Bronchial epithelial cell (primary cell): ENCODE results near the gene MDH2. TPM values are rescaled to one million over a fixed set of nuclear protein-coding genes. Genes with fewer than 3 reads are reported as not detected.

Experiments
- DNase-seq: peaks from one replicate; pipeline ENCODE4 v3.0.0-alpha.2; 2010; ENCODE audit warnings: low read depth
- FAIRE-seq: peaks from 2 replicates; lab custom pipeline; 2011; peaks lifted over from hg19 to GRCh38; lab: Jason Lieb, UNC
- H3K27me3 ChIP-seq: 2 replicates; pipeline ENCODE4 v1.5.1; 2011; ENCODE audit warnings: low read length; ENCODE audit not compliant: control insufficient read depth, insufficient read depth
- H3K36me3 ChIP-seq: 2 replicates; pipeline ENCODE4 v1.5.1; 2011; ENCODE audit warnings: low read length; ENCODE audit not compliant: control insufficient read depth, insufficient read depth
- H3K4me3 ChIP-seq: 2 replicates; pipeline ENCODE4 v1.5.1; 2011; ENCODE audit warnings: mild to moderate bottlenecking, low read depth, low read length, control low read depth
- CTCF ChIP-seq: IDR thresholded peaks from 2 replicates; pipeline ENCODE4 v1.5.1; 2011; ENCODE audit warnings: mild to moderate bottlenecking, moderate library complexity, low read length, control low read depth, inconsistent platforms; ENCODE audit not compliant: insufficient read depth, severe bottlenecking
- total RNA-seq: library from RNA; depleted of rRNA; stranded (reverse); fragments of >200 nt; gene quantifications from 2 replicates; pipeline ENCODE4 v1.2.1, GENCODE V29; 2014

MDH2 gene
- total RNA-seq, 1 donor from 2014 or later: 45.0 TPM

GRCh38 chr7:76071316-76072242 is 23.7 kb downstream of the MDH2 start:
- no peak for TF ChIP-seq CTCF
- Histone ChIP-seq H3K36me3 (peaks cover 3% of the 10 kb centered on the region), H3K27me3 (no peaks in the 10 kb centered on the region), H3K4me3 (no peak overlapping the region)
- DNase-seq (no peak), FAIRE-seq (no peak)

DNA sequence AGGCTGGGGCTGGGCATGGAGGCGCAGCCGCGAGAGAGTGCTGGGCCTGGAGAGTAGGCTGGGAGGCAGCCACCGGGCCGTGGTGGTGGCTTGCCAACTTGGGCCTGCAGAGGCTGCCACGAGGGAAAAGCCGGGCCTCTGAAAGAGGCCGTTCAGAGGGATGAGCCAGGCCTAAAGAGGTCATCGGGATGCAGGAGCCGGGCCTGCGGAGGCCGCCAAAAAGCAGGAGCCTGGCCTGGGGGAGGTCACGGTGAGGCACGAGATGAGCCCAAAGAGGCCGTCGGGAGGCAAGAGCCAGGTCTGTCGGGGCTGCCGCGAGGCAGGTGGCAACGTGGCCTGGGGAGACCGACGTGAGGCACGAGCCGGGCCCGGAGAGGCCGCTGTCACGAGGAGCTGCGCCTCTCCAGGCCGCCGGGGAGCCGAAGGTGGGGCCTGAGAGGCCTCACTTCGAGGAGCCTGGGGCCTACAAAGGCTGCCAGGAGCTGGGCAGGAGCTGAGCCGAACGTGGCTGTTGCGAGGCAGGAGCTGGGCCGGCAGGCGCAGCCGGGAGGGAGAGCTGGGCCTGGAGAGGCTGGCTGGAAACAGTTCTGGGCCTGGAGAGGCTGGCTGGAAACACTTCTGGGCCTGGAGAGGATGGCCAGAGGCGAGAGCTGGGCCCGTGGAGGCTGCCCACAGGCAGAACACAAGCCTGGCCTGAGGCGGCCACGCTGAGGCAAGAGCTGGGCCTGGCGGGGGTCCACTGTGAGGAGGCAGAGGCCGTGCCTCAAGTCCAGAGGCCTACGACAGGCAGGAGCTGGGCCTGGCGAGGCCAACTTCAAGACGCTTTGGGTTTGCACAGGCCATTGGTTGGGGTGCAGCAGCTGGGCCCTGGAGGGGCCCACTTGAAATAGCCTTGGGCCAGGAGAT is 24.6 kb downstream of the MDH2 start:
- no peak for FAIRE-seq
- H3K27me3 ChIP-seq: no peaks in the 10 kb centered on the region
- no peak for DNase-seq
- TF ChIP-seq CTCF: no peak
- H3K36me3 ChIP-seq: no peaks in the 10 kb centered on the region
- H3K4me3 ChIP-seq: no peak overlapping the region

- FAIRE-seq (no peak), DNase-seq (no peak)
- TF ChIP-seq CTCF: no peak
- Histone ChIP-seq H3K4me3 (no peak overlapping the region), H3K36me3 (no peaks in the 10 kb centered on the region), H3K27me3 (no peaks in the 10 kb centered on the region)
Measured at GRCh38 chr7:76073335-76073990, 25.6 kb downstream of the MDH2 start.

DNA sequence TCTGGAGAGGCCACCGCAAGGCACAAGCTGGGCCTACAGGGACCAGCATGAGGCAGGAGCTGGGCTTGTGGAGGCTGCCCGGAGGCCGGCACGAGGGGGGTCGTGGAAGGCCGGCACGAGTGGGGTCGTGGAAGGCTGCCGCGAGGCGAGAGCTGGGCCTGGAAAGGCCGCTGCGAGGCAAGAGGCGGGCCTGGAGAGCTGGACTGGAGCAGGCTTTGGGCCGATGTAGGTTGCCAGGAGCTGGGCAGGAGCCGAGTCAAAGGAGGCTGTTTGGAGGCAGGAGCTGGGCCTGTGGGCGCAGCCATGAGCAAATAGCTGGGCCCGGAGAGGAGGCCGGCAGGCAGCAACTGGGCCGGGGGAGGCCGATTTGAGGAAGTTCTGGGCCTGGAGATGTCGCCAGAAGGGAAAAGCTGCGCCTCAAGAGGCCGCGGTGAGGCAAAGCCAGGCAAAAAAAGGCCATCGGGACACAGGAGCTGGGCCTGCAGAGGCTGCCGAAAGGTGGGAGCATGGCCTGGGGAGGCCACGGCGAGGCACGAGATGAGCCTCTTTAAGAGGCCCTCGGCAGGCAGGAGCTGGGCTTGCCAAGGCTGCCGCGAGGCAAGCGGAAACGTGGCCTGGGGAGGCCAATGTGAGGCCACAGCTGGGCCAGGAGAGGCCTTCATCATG is 26.5 kb downstream of the MDH2 start:
- no peak for TF ChIP-seq CTCF
- FAIRE-seq: no peak

DNA sequence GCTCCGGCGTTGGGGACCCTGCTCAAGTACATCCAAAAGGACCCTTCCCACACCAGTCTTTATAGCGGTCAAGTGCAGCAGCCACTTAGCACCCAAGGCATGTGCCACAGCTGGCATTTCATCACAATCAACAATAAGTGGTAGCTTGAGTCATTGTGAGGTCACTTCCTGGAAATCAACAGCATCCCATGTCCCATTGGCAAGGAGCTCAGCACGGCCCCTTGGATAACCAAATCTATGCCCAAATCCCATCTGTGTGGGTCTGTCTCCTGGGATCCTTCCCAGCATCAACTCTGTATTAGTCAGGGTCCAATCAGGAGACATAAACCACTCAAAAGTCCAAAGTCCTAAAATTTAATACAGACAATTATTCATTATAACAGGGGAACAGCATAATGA is 27.1 kb downstream of the MDH2 start:
- no peak overlapping the region for H3K4me3 ChIP-seq
- H3K27me3 ChIP-seq: no peaks in the 10 kb centered on the region
- DNase-seq: peak; percentile 42
- no peak for FAIRE-seq
- TF ChIP-seq CTCF: no peak
- no peaks in the 10 kb centered on the region for H3K36me3 ChIP-seq

More for the DNA sequence above, 26.5 kb downstream of the MDH2 start:
- Histone ChIP-seq H3K4me3 (no peak overlapping the region), H3K36me3 (no peaks in the 10 kb centered on the region), H3K27me3 (no peaks in the 10 kb centered on the region)
- no peak for DNase-seq
